ENCODE measurements around the gene FBXW10B.
"Not testable (repeated sequence)": the region's sequence is repeated elsewhere in the genome, so short reads cannot be mapped to it uniquely, and the experiment has no call there.

Gene FBXW10B, protein sequence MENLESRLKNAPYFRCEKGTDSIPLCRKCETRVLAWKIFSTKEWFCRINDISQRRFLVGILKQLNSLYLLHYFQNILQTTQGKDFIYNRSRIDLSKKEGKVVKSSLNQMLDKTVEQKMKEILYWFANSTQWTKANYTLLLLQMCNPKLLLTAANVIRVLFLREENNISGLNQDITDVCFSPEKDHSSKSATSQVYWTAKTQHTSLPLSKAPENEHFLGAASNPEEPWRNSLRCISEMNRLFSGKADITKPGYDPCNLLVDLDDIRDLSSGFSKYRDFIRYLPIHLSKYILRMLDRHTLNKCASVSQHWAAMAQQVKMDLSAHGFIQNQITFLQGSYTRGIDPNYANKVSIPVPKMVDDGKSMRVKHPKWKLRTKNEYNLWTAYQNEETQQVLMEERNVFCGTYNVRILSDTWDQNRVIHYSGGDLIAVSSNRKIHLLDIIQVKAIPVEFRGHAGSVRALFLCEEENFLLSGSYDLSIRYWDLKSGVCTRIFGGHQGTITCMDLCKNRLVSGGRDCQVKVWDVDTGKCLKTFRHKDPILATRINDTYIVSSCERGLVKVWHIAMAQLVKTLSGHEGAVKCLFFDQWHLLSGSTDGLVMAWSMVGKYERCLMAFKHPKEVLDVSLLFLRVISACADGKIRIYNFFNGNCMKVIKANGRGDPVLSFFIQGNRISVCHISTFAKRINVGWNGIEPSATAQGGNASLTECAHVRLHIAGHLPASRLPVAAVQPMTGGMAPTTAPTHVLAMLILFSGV

DNA sequence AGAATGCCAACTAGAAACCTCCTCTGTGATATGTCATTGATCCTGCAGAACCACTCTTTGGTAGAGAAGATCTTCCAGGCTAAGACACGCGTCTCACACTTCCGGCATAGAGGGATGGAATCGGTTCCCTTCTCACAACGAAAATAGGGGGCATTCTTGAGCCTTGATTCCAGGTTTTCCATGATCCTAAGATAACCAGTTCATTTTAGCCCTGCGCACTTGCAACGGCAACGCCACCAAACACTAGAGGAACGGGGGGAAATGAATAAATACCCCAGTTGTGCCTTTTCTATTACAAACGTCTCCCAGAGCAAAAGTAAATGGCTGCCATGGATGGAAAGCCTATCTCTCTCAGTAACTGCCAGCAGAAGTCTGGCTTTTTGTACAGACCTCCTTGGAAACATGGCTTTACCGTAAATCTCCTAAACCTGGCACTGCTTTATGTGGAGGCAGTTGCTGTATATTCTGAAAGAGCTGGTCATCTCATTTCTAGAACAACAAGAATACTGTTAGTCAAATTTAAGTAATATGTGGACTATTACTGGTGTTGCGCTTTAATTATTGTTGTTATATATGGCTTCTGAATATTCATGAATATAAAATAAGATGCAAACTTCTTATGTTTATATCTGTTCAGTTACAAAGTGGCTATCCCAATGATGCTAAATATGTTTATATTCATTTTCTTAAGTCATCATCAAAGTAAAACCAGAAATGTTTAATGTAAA, at the start of gene FBXW10B:
FBXW10B (minus strand) TSS at position 374 of the 728 bp plus-strand sequence; CDS start at position 182, 192 bp downstream.
- not testable (repeated sequence) for DNase-seq (ENCODE audit: low spot score)

DNA sequence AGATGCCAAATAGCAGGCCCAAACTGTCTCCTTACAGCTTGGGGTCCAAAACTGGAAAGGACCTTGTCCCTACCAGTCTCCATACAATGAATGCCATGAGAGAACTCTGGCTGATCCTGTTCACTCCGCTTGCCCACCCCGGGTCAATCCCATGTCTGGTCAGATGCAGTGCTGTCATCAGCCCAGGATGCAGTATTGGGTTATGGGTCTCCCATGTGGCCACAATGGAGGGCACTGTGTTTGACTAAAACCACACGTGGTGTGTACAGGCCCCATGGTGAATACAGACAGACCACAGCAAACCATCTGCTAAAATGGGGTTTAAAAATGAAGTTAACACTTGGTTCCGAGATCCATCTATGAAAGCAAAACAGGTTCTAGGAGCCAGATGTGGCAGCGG, 44.2 kb upstream of the FBXW10B start:
- no peak for DNase-seq (ENCODE audit: low spot score)

DNA sequence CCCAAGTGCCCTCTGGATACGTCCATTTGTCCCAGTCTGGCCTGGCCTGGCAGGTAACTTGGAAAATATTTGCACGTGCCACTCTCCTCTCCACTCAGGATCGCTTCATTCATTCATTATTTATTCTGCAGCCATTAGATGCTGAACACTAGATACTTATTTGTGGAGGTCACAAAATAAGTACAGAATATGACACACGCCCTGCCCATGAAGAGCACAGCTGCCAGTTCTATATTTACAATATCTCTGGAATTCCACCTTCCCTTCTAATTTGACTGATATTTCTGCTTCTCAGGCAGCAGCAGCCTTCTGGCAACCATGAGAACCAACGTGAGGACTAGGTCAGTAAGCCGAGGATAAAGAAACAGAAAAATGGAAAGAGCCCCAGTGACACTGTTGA, 43.7 kb upstream of the FBXW10B start:
- no peak for DNase-seq (ENCODE audit: low spot score)

DNA sequence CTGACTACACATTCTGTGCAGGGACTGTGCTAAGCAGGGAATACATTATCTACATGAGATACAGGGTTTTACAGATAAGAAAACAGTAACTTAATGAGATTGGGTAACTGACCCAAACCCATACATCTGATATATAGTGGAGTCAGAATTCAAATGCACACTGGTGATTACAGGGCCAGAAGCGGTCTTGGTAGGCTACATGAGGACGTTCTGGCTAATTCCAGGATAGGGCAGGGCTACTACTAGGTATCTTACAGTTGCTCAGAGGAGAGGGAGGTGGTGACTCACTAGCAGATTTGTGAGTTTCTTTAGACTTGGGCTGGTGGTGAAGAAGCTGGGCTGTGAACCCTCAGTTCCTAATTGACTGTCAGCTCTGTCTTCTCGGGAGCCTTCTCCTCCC, 43.2 kb upstream of the FBXW10B start:
- DNase-seq (ENCODE audit: low spot score), result no peak

DNA sequence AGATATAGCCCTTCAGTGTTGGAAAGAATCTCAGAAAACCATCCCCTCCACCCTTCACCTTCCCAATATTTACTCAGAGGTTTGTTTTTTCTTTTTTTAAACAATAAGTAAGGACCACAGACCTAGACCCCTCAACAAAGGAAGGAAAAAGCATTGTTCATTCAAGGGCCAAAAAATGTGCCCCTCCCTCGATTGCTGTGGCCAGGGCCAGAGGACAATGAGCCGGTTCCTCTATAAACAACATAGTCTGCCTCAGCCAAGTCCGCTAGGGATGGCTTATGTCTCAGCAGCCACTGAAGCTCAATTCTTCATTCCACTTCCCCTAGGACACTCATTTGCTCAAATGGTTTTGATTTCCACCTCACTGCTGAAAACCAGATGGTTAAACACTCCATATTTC, 40.6 kb upstream of the FBXW10B start:
- DNase-seq (ENCODE audit: low spot score), result no peak

DNA sequence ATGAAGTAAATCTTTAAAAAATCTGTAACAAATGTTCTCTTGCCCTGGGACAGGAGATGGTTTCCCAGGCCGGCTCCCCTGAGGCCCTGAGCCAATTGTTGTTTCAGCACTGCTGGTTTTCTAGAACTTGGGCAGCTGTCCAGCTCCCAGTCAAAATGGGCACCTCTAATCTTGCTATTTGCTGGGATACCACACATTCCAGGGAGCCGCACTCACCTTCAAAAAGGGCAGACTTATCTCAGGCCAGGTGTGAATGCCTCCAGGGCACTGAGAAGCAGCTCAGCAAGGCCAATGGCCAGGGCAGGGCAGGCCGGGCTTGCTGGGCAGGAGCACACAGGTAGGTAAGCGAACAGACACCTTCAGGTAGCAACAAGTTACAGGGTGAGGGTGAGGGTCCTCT, 40.2 kb upstream of the FBXW10B start:
- no peak for DNase-seq (ENCODE audit: low spot score)

DNA sequence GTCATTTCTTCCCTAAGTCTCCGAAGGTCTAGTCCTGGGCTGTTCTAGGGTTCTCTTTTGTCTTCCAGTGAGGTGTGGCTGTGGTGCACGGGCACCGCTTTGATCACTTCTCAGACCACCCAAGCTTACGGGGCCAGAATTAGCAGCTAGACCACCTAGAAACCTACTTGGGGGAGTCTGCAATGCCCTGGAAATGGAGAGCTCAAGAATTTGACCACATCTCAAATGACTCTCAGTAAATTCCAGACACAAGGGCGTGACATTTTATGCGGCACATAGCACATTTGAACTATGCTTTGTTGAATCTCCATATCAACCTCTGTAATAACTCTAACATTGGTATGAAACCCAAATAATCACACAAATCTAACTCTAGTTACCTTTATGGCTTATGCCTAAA, 39.7 kb upstream of the FBXW10B start:
- no peak for DNase-seq (ENCODE audit: low spot score)

DNA sequence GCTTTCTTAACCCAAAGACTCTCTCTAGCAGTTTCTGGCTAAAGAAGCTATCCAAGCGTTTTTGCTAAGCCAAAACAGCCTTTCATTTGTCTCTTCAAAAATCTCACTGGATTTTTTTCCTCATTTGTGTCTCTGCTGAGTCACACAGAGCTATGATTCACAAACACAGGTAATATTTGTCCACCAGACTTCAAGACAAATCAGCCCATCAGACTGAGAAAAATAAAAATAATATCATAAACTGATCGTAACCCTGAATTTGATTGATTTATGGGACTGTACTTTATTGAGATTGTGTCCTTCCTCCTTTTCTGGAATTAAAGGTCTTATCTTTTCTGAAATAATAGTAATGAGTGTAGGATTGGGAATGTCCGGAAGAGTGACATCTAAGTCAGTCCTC, 38.8 kb upstream of the FBXW10B start:
- no peak for DNase-seq (ENCODE audit: low spot score)

DNA sequence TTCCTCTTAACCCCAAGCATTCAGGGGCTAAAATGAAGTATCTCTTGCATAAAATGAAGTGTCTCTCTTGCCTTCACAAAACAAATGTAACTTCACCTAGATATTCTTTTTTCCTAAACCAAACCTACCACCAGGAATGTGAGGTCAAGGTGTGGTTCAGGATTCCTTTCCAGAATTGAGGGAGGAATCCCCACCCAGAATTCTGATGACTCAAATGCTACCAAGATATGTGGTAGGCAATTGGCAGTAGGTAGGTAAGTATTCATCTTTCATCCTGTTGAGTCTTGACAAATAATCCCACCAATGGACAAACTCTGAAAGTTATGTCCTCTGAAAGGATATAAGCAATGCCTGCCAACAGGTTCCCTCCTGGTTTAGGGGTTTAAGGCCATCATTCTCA, 38.4 kb upstream of the FBXW10B start:
- no peak for DNase-seq (ENCODE audit: low spot score)

DNA sequence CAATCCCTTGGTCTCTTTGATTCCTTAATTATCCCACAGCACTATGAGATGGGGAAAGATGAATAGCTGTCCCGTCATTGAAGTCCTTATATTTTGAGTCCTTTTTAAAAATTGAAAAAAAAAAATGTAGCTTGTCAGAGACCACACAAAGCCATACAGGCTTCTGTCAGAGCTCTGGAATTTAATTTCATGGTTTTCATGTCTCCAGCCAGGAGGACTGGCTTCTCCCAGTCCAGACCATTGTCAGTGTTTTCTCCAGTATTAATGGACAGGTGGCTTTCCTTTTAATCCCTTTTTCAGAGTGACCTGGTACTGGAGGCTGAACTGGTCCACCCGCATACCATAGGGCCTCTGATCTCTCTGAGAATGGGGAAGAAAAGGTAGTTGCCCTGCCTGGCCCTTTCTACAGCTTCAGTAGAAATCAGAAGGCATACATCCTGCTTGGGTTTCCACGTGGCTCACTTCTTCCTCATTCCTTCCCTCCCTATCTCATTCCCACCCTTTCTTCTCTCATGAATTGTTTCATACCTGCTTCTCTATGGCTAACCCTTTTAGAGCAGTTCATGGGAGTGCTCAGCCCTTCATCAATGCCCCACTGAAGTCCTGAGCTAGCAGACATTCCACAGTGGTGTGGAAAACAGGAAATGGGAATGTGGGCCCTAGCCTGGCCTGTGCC, 35.5 kb upstream of the FBXW10B start:
- DNase-seq (ENCODE audit: low spot score), result no peak

DNA sequence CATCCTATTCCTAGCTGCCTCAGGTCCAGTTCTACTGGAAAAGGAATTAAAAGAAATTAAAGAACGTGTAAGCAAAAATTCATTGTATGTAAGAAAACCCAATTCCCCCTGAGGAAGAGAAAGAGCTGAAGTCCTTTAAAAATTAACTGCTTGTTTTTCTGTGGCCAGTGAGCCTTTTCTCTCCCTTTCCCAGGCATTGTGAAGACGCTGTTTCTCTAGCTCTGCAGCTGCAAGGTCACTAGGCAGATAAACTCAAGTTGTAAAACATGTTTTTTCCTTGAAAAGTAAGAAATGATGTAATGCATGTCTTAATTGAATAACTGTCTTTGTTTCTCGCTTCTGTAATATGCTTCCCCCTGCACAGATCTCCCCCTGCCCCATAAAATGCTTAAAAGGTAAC, 34.9 kb upstream of the FBXW10B start:
- not testable (repeated sequence) for DNase-seq (ENCODE audit: low spot score)

DNA sequence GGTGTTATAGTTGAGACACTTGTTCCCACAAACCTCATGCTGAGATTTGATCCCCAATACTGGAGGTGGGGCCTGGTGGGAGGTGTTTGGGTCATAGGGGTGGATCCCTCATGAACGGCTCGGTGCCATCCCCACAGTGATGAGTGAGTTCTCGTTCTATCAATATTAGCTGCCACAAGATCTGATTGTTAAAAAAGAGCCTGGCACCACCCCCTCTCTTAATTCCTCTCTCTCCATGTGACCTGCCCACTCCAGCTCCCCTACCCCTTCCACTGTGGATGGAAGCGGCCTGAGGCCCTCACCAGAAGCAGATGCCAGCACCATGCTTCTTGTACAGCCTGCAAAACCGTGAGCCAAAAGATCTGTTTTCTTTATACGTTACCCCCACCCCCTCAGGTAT, 33.5 kb upstream of the FBXW10B start:
- DNase-seq (ENCODE audit: low spot score), result no peak

DNA sequence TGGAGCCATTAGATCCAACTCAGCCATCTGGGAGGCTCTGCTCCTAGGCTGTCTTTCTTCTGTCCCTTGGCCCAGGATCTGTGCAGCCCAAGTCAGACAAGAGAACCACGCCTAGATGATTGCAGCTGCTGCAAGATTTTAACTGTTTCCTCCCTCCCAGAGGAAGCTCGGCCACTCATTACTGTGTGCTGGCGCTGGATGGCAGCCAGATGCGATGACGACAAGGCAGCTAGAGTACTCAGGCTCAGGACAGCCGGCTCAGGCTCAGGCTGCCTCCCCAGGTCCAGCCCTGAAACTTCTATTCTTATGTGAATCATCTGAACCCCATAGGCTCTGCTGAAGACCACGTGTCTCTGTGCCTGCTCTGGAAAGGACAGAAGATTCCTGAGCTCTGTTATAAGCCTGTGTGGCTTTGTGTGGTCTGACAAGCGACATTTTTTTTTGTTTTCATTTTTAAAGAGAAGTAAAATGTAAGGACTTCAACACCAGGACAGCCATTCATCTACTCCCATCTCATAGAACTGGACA, 32.1 kb upstream of the FBXW10B start:
- DNase-seq (ENCODE audit: low spot score), result peak; percentile 49

DNA sequence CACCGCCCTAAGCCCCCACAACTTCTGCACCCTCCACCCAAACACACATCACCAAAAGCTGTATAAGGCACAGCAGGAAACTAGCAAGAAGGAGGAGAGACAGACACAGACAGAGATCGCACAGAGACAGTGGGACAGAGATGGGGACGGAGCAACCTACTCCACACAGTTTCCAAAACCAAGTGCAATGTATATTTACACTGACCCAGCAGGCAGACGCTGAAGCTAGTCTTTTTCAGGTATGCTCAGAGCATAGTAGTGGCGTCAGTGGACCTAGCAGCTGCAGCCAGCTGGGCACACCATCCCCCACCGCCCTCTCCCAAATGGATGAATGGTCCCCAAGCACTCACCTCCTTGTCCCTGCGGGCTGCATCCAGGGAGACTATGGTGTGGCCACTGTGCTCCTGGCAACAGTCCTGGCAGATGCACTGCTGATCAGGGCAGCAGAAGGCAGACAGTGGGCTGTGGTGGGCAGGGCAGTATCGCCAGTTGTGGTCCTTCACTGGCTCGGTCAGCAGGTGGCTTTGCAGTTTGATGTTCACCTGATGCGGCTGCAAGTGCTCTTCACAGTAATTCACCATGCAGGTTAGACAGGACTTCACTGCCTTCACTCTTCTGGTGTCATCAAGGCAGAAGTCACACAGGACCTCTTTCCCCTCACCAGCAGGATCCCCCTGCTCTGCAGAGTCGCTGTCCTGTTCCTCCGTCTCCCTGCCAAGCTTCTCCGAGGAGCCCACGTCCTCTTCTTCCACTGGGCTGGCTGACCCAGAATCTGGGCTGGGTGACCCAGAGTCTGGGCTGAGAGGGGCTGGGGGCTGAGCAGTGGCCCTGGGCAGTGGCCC, 31.5 kb upstream of the FBXW10B start:
- DNase-seq (ENCODE audit: low spot score), result no peak

DNA sequence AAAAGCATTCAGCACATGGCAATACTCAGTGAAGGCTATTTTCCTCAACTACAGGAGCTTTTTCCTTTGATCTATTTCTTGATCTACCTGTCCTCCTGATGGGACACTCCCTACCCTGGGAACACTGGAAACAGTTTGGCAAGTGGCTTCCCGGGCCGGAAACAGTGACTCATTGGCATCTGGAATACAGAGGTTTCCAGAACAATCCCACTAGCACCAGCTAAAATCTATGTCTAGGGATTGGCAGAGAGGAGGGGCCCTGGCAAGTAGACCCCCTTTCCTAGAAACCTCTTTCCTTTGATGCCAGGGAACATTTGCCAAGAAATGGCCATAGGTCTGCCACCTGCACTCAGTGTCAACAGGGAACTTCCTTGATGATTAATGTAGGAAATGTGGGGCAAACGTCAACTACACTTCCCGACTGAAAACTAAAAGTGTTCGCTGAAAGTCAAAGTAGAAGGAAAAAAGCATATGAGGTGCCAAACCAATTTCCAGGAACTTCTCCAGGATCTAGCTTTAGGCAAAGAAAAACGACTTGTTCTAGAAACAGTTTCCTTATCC, 30.4 kb upstream of the FBXW10B start:
- no peak for DNase-seq (ENCODE audit: low spot score)

DNA sequence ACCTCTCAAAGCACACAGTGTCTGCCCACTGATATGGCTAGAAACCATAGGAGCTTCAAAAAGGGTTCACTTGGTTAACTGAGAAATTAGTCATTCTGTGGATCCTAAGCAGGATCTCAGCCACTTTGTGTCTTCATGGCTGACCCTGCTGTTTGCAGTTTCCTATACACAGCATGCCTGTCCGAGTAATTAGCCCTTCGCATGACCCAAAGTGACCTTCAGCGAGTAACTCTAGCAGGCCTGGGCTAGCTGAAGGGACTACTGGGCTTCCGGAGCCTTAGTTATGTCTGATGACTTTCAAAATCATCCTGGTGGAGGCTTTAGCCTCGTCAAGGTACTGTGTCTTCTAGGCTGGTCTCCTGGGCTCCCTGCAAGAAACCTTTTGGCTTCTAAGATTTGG, 28.9 kb upstream of the FBXW10B start:
- DNase-seq (ENCODE audit: low spot score), result no peak

DNA sequence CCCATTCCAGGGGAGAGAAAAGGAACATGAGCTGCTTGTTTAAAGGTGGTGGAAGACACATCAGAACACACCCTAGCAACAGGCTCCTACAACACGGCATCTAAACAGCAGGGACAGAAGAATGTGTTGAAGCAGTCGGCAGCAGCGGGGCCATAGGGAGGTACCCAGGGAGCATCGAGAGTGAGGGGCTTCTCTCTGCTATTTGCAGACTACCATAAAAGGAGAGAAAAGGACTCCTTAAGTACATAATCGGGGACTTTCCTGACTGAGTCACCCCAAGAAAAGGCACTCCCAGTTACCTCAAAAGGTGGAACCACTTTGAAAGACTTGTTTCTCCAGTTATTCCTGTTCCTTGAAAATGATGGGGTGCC, 26.4 kb upstream of the FBXW10B start:
- not testable (repeated sequence) for DNase-seq (ENCODE audit: low spot score)

DNA sequence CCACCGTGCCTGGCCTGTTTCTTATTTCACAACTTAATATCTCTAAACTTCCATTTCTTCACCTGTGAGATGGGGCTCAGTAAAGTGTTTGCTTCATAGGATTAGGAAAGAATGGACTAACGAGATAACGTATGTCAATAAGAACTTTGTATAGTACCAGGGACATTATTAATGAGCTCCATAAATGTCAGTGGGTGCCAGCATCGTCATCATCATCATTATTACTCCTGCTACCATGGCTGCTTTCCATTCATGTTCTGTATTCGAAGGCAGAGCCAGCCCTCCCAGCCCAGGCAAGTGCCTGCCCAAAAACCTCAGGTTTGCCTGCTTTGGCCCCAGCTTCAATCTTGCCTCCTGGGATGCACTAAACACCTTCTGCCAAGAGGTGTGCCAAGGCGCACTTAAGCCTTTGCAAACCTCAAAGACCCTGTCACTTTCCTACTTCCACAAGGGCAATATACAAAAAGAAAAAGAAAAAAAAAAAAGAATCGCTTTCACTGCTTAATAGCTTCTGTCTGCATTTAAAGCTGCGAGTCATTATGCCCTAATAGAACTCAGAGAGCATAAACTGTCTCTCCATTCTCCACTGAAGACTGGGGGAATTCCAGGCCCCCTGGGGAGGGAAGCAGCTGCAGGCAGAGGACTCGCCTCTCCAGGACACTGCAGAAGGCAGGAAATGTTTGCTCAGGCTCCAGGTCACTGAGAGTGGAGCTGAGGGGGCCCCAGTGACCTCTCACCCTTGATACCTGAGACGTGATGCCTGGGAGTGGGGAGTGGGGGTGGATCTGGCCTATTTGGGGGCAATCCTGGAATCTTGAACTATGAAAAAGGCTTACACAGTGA, 25.8 kb upstream of the FBXW10B start:
- not testable (repeated sequence) for DNase-seq (ENCODE audit: low spot score)

DNA sequence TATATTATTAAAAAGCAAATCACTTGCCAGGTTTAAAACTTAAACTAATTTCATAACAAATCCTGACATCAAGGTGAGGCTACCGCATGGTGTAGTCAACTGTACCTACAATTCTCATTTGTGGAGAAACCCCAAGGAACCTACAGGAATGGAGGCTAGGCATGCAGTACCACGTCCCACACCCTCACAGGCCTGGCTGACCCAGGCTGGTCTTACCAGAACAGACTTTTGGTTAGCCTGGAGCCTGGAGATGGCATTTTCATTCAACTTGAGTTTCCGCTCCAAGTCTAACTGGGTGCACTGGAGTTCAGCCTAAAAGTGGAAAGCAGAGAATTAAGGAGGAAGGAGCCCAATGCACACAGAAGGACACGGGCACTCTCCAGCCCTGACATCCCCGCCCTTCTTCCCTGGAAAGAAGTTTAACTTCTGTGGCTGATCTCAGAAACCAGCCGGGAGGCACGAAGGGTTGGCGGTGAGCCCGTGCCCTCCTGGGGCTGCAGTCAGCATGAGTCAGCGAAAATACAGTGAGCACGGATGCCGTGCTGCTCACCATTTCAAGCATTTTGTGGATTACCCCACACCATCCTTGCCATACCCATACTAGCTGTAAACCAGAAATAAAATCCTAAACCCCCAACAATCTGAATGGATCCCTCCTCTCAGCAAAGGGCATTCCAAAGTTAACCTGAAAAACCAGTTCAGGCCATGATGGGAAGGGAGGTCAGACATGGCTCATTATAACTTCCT, 23.2 kb upstream of the FBXW10B start:
- DNase-seq (ENCODE audit: low spot score), result not testable (repeated sequence)
